Calu3 (cell line): ENCODE measurements around the gene NEDD4L. TPM values are rescaled to one million over a fixed set of nuclear protein-coding genes. Genes with fewer than 3 reads are reported as not detected.

Experiments
- BruUV-seq: library from RNA; stranded (reverse); fragments of 400-500 nt; replicated peaks from 2 replicates; lab custom pipeline; 2021; lab: Mats Ljungman, UMichigan
- CTCF ChIA-PET: fragments of 300-600 bp; sonication (Branson Sonifier 250); formaldehyde crosslinking; loops from one replicate; lab custom pipeline; 2022; ENCODE audit warnings: antibody characterized with exemption; lab: Charles Lee
- DNase-seq: peaks from one replicate; pipeline ENCODE4 v3.0.0; 2022
- H3K27ac Mint-ChIP-seq: one replicate; pipeline ENCODE4 v1.8.0; 2022; ENCODE audit warnings: mixed read lengths; ENCODE audit not compliant: unreplicated experiment
- H3K27me3 Mint-ChIP-seq: one replicate; pipeline ENCODE4 v1.8.0; 2022; ENCODE audit warnings: mixed read lengths; ENCODE audit not compliant: unreplicated experiment
- H3K36me3 Mint-ChIP-seq: one replicate; pipeline ENCODE4 v1.8.0; 2022; ENCODE audit warnings: mild to moderate bottlenecking, moderate library complexity, mixed read lengths; ENCODE audit not compliant: insufficient read depth, unreplicated experiment
- H3K4me1 Mint-ChIP-seq: one replicate; pipeline ENCODE4 v1.8.0; 2022; ENCODE audit warnings: mild to moderate bottlenecking, low read depth, mixed read lengths; ENCODE audit not compliant: unreplicated experiment
- H3K4me3 Mint-ChIP-seq: one replicate; pipeline ENCODE4 v1.8.0; 2022; ENCODE audit warnings: mild to moderate bottlenecking, low read depth, moderate library complexity, mixed read lengths; ENCODE audit not compliant: unreplicated experiment
- H3K9me3 Mint-ChIP-seq: one replicate; pipeline ENCODE4 v1.8.0; 2022; ENCODE audit warnings: low read depth, mixed read lengths; ENCODE audit not compliant: unreplicated experiment
- CTCF ChIP-seq: fragments of 200-600 bp; IDR thresholded peaks from one replicate; pipeline ENCODE4 v1.8.0; 2022; ENCODE audit warnings: antibody characterized with exemption; ENCODE audit not compliant: unreplicated experiment
- intact Hi-C: fragments of 100-400 bp; cut with micrococcal nuclease; formaldehyde crosslinking; loops from one replicate; pipeline ENCODE4 v1.10.0; 2022; ENCODE audit not compliant: unreplicated experiment
- total RNA-seq: library from RNA; stranded (reverse); gene quantifications from 2 replicates; pipeline ENCODE4 v1.2.3, GENCODE V29; 2022

The NEDD4L gene
- total RNA-seq, 1 experiment from 2014 or later = 213 TPM

GRCh38 chr18:58026395-58026794, 17.6 kb upstream of the NEDD4L start:
- intact Hi-C loops = no loop called here
- H3K36me3 Mint-ChIP-seq = no peaks in the 10 kb centered on the region
- CTCF ChIA-PET = interaction anchor here (1.2 kb wide), 1 partner anchor 12 kb away, joined by 3 read pairs; no protein-coding TSS in a partner anchor

GRCh38 chr18:58026857-58027256, 17.2 kb upstream of the NEDD4L start:
- CTCF ChIA-PET = interaction anchor here (1.2 kb wide), 1 partner anchor 12 kb away, joined by 3 read pairs; no protein-coding TSS in a partner anchor
- intact Hi-C loops = no loop called here
- no peaks in the 10 kb centered on the region for H3K9me3 Mint-ChIP-seq
- H3K36me3 Mint-ChIP-seq = no peaks in the 10 kb centered on the region
- H3K27ac Mint-ChIP-seq = no peak overlapping the region
- H3K4me1 Mint-ChIP-seq = no peaks in the 10 kb centered on the region
- no peak overlapping the region for H3K4me3 Mint-ChIP-seq
- no peaks in the 10 kb centered on the region for H3K27me3 Mint-ChIP-seq
- no TSS peak for BruUV-seq
- no peak for DNase-seq
- no peak for TF ChIP-seq CTCF

More at GRCh38 chr18:58026395-58026794, 17.6 kb upstream of the NEDD4L start:
- Mint-ChIP-seq H3K4me3 (no peak overlapping the region), H3K9me3 (no peaks in the 10 kb centered on the region), H3K4me1 (no peaks in the 10 kb centered on the region), H3K27ac (no peak overlapping the region), H3K27me3 (no peaks in the 10 kb centered on the region)
- no peak for TF ChIP-seq CTCF
- DNase-seq = no peak
- BruUV-seq = no TSS peak

GRCh38 chr18:58027341-58027740, 16.7 kb upstream of the NEDD4L start:
- Mint-ChIP-seq H3K9me3 (no peaks in the 10 kb centered on the region), H3K4me3 (no peak overlapping the region), H3K36me3 (no peaks in the 10 kb centered on the region), H3K4me1 (no peaks in the 10 kb centered on the region), H3K27ac (no peak overlapping the region), H3K27me3 (no peaks in the 10 kb centered on the region)
- CTCF ChIA-PET = no interaction called here
- no TSS peak for BruUV-seq
- no peak for TF ChIP-seq CTCF
- intact Hi-C loops = no loop called here
- DNase-seq = no peak

GRCh38 chr18:58028109-58028784, 15.8 kb upstream of the NEDD4L start:
- no TSS peak for BruUV-seq
- Mint-ChIP-seq H3K36me3 (no peaks in the 10 kb centered on the region), H3K27ac (no peak overlapping the region), H3K4me3 (no peak overlapping the region), H3K27me3 (no peaks in the 10 kb centered on the region), H3K9me3 (no peaks in the 10 kb centered on the region), H3K4me1 (no peaks in the 10 kb centered on the region)
- DNase-seq = no peak
- intact Hi-C loops = no loop called here
- CTCF ChIA-PET = no interaction called here
- no peak for TF ChIP-seq CTCF
